HFFc6 (cell line): ENCODE measurements around the gene RFTN1. TPM values are rescaled to one million over a fixed set of nuclear protein-coding genes. Genes with fewer than 3 reads are reported as not detected.

Experiments
- DNase-seq: peaks from one replicate; pipeline ENCODE4 v3.0.0-alpha.2; 2018
- H3K27ac Mint-ChIP-seq: 2 replicates; pipeline ENCODE4 v1.8.0; 2020; ENCODE audit warnings: mild to moderate bottlenecking, mixed read lengths
- H3K27me3 Mint-ChIP-seq: 2 replicates; pipeline ENCODE4 v1.8.0; 2021; ENCODE audit warnings: mild to moderate bottlenecking, moderate library complexity, mixed read lengths; ENCODE audit not compliant: insufficient read depth
- H3K36me3 Mint-ChIP-seq: 2 replicates; pipeline ENCODE4 v1.8.0; 2021; ENCODE audit warnings: low read depth, mixed read lengths
- H3K4me1 Mint-ChIP-seq: 2 replicates; pipeline ENCODE4 v1.8.0; 2020; ENCODE audit warnings: low read depth, mixed read lengths
- H3K4me3 Mint-ChIP-seq: 2 replicates; pipeline ENCODE4 v1.8.0; 2020; ENCODE audit warnings: mild to moderate bottlenecking, moderate library complexity, mixed read lengths
- H3K9me3 Mint-ChIP-seq: 2 replicates; pipeline ENCODE4 v1.8.0; 2020; ENCODE audit warnings: mild to moderate bottlenecking, mixed read lengths
- total RNA-seq, 6 experiments: library from RNA; stranded (reverse); fragmentation: NEBNext Ultra II Directional; extraction: Animal tissue kit (Norgen Biotek cat#: 25700); gene quantifications; 2 replicates in 1 of 6; 3 replicates in 5 of 6; pipeline ENCODE4 v1.2.3, GENCODE V29; 2021
- TF ChIP-seq, protein P1 (sequence below): fragments of 200-600 bp; sonication (generic); IDR thresholded peaks from 2 replicates; pipeline ENCODE4 v1.5.0; 2021; ENCODE audit warnings: antibody characterized with exemption, mild to moderate bottlenecking

Gene RFTN1
- total RNA-seq, 6 experiments from 2014 or later: 53.4 to 62.4 (median 57.4) TPM

GRCh38 chr3:16307832-16308531 lies 205.5 kb downstream of the RFTN1 start:
- Mint-ChIP-seq H3K27ac (no peak overlapping the region), H3K4me3 (no peak overlapping the region), H3K36me3 (peaks cover 20% of the 10 kb centered on the region), H3K9me3 (no peaks in the 10 kb centered on the region), H3K27me3 (no peaks in the 10 kb centered on the region; the same call in 1 of the 2 replicates), H3K4me1 (peaks cover 16% of the 10 kb centered on the region)
- TF ChIP-seq, protein P1, sequence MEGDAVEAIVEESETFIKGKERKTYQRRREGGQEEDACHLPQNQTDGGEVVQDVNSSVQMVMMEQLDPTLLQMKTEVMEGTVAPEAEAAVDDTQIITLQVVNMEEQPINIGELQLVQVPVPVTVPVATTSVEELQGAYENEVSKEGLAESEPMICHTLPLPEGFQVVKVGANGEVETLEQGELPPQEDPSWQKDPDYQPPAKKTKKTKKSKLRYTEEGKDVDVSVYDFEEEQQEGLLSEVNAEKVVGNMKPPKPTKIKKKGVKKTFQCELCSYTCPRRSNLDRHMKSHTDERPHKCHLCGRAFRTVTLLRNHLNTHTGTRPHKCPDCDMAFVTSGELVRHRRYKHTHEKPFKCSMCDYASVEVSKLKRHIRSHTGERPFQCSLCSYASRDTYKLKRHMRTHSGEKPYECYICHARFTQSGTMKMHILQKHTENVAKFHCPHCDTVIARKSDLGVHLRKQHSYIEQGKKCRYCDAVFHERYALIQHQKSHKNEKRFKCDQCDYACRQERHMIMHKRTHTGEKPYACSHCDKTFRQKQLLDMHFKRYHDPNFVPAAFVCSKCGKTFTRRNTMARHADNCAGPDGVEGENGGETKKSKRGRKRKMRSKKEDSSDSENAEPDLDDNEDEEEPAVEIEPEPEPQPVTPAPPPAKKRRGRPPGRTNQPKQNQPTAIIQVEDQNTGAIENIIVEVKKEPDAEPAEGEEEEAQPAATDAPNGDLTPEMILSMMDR: no peak
- no peak for DNase-seq

DNA sequence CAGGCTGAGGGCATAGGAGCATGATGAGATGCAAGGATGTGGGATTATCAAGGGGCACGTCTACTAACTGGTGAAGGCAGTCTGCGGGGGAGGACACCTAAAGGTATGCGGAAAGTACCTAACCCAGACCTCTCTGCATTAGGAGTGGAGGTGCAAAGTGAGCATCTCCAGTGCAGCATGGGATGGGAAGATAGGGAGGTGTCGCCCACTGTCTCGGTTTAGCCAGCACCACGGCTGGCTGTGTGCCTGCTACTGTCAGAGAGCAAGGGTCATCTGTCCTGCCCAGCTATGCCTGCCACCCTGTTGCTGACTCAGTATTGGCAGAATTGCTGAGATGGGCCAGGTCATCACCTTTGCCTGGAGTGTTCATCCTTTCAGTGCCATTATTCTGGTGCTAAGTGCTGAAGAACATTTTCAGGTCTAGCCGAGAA lies 208.4 kb downstream of the RFTN1 start:
- TF ChIP-seq, protein P1: no peak
- Mint-ChIP-seq H3K4me3 (no peak overlapping the region), H3K27ac (no peak overlapping the region), H3K36me3 (peaks cover 15% of the 10 kb centered on the region), H3K4me1 (peaks cover 16% of the 10 kb centered on the region), H3K27me3 (no peaks in the 10 kb centered on the region; the same call in 1 of the 2 replicates), H3K9me3 (no peaks in the 10 kb centered on the region)
- no peak for DNase-seq

DNA sequence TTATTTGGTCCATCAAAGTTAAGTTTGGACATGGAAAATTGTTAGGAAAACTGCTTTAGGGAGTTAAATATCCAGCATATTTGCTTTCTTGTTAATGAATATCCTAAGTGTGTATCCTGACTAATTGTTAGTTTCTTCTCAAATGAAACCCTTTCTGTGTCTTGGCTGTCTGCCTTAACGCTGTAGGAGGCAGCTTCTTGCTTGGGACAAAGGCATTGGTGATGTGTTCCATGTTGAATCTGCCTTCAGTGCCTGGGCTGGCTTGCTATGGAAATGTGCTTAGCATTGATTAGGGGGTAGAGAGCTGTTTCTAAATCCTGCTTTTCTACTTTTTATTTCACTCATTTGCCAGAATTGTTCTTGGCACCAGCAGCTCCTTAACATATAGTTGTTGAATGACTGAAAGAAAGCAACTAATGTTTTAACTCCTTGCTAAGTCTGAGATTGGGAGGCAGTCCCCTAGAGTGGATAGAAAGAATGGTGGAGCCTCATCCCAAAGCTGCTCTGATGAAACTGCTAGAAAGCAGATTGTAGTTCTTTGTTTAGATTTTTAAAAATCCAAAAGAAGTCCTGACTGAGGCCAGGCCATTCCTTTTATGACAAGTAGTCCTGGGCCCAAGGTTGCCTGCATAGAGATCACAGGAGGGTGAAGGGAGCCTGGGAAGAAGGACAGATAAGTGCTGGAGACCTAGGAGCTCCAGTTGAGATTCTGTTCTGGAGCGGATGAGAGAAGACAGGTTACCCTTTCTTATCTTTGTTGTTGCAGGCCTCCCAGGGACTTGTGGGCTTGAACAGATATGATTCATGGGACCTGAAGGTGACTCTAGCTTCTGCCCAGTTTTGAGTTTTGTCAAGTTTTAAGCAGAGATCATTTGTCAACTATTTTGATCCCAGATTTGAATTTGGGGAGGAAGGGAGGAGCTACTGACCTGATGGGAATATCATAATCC lies 209.2 kb downstream of the RFTN1 start:
- no peak overlapping the region; the same call in 1 of the 2 replicates for H3K27ac Mint-ChIP-seq
- TF ChIP-seq, protein P1: no peak

DNA sequence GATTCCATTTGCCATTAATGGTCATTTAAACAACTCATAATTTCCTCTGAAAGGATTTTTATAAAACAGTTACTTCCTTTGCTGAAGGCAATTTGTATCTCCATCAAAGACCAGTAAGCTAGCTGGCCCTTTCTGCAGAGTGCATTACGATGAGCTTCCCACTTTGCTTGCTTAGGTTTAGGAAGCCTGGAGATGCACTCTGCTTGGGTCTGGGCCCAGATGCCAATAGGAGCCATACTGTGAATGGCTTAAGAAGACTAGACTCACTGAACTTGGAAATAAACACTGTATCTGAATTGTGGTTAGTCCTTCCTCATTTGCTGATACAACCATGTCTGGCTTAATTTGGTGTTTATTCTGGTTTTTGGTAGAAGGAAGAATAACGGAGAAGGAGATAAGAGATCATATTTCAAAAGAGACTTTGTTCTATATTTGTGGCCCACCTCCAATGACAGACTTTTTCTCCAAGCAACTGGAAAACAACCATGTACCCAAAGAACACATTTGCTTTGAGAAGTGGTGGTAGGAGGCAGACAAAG lies 210.4 kb downstream of the RFTN1 start:
- H3K4me1 Mint-ChIP-seq: peaks cover 9% of the 10 kb centered on the region
- H3K4me3 Mint-ChIP-seq: no peak overlapping the region
- H3K27ac Mint-ChIP-seq: no peak overlapping the region
- peaks cover 18% of the 10 kb centered on the region for H3K36me3 Mint-ChIP-seq
- DNase-seq: no peak
- no peaks in the 10 kb centered on the region for H3K9me3 Mint-ChIP-seq
- H3K27me3 Mint-ChIP-seq: no peaks in the 10 kb centered on the region; the same call in 1 of the 2 replicates
- TF ChIP-seq, protein P1: no peak

More for the DNA sequence above, 209.2 kb downstream of the RFTN1 start:
- Mint-ChIP-seq H3K4me1 (peaks cover 8% of the 10 kb centered on the region), H3K9me3 (no peaks in the 10 kb centered on the region), H3K4me3 (no peak overlapping the region), H3K36me3 (peaks cover 15% of the 10 kb centered on the region), H3K27me3 (no peaks in the 10 kb centered on the region; the same call in 1 of the 2 replicates)
- DNase-seq: no peak

GRCh38 chr3:16302082-16302631 lies 211.3 kb downstream of the RFTN1 start:
- no peaks in the 10 kb centered on the region; the same call in 1 of the 2 replicates for H3K27me3 Mint-ChIP-seq
- peaks cover 4% of the 10 kb centered on the region; the same call in 1 of the 2 replicates for H3K4me1 Mint-ChIP-seq
- DNase-seq: no peak
- H3K36me3 Mint-ChIP-seq: peaks cover 25% of the 10 kb centered on the region
- H3K9me3 Mint-ChIP-seq: no peaks in the 10 kb centered on the region
- H3K4me3 Mint-ChIP-seq: no peak overlapping the region
- TF ChIP-seq, protein P1: no peak
- no peak overlapping the region for H3K27ac Mint-ChIP-seq
